GM12878 (cell line): ENCODE measurements around the gene SIGMAR1. TPM values are rescaled to one million over a fixed set of nuclear protein-coding genes. Genes with fewer than 3 reads are reported as not detected.
A peak's percentile ranks its signal among the peaks of the same experiment; 100 is the strongest.

Experiments used
- ATAC-seq: fragments of 200-7000 bp; cut with Tn5 transposase; 3 replicates; pipeline ENCODE4 v1.9.1; 2020; ENCODE audit warnings: mild to moderate bottlenecking, moderate library complexity
- BruUV-seq: library from RNA; stranded (reverse); fragments of 400-500 nt; replicated peaks from 2 replicates; lab custom pipeline; 2021; lab: Mats Ljungman, UMichigan
- CTCF ChIA-PET: fragments of 300-600 bp; sonication (Branson Sonifier 250); formaldehyde crosslinking; extraction: SDS; loops from one replicate; lab custom pipeline; 2021; ENCODE audit warnings: inconsistent platforms; lab: Yijun Ruan, JAX
- POLR2A ChIA-PET: fragments of 350-600 bp; formaldehyde crosslinking; extraction: SDS; loops from one replicate; lab custom pipeline; 2021; ENCODE audit warnings: inconsistent platforms; lab: Charles Lee
- RAD21 ChIA-PET: fragments of 300-600 bp; sonication (Branson Sonifier 250); formaldehyde crosslinking; loops from one replicate; lab custom pipeline; 2023; ENCODE audit warnings: antibody characterized with exemption; ENCODE audit not compliant: unreplicated experiment; lab: Charles Lee
- SMC1A ChIA-PET: fragments of 300-600 bp; sonication (Branson Sonifier 250); formaldehyde crosslinking; loops from one replicate; lab custom pipeline; 2023; ENCODE audit not compliant: unreplicated experiment, uncharacterized antibody; lab: Charles Lee
- DNase-seq: peaks from one replicate; pipeline ENCODE4 v3.0.0-alpha.2; 2011; ENCODE audit warnings: low read depth, low spot score
- FAIRE-seq: peaks from 3 replicates; lab custom pipeline; 2011; peaks lifted over from hg19 to GRCh38; lab: Jason Lieb, UNC
- H2AFZ ChIP-seq: 2 replicates; pipeline ENCODE4 v1.6.0; 2011; ENCODE audit warnings: low read depth, low read length, control low read depth; ENCODE audit not compliant: control insufficient read depth
- H3K27ac ChIP-seq: 2 replicates; pipeline ENCODE4 v1.5.1; 2011; ENCODE audit warnings: control low read depth; ENCODE audit not compliant: control insufficient read depth, insufficient read depth
- H3K27me3 ChIP-seq, 2 experiments: replicated peaks in 1 of 2; 2 replicates each; pipeline versions ENCODE4 v1.6.0 to v1.6.1; 2011; ENCODE audit warnings: low read length in 1 of 2; ENCODE audit not compliant: control insufficient read depth in 2 of 2, insufficient read depth in 2 of 2
- H3K36me3 ChIP-seq, 2 experiments: 2 replicates each; pipeline ENCODE4 v1.5.1; 2011; ENCODE audit warnings: low read length in 1 of 2; ENCODE audit not compliant: control insufficient read depth in 2 of 2, insufficient read depth in 2 of 2
- H3K4me1 ChIP-seq: 2 replicates; pipeline ENCODE4 v1.6.1; 2011; ENCODE audit warnings: mild to moderate bottlenecking, low read length, moderate library complexity, mixed read lengths; ENCODE audit not compliant: control insufficient read depth, insufficient read depth
- H3K4me2 ChIP-seq: 2 replicates; pipeline ENCODE4 v1.6.0; 2011; ENCODE audit warnings: control low read depth; ENCODE audit not compliant: control insufficient read depth, insufficient read depth
- H3K4me3 ChIP-seq: fragments of 200-600 bp; sonication (generic); 2 replicates; pipeline ENCODE4 v1.5.1; 2016
- H3K79me2 ChIP-seq: 2 replicates; pipeline ENCODE4 v1.6.0; 2011; ENCODE audit warnings: low read length; ENCODE audit not compliant: control insufficient read depth, insufficient read depth
- H3K9ac ChIP-seq: 2 replicates; pipeline ENCODE4 v1.8.0; 2011; ENCODE audit warnings: low read length, control low read depth, mixed read lengths; ENCODE audit not compliant: control insufficient read depth, insufficient read depth
- H3K9me3 ChIP-seq: replicated peaks from 3 replicates; pipeline ENCODE4 v1.5.1; 2011; ENCODE audit warnings: mild to moderate bottlenecking, low read length; ENCODE audit not compliant: control insufficient read depth, insufficient read depth
- H4K20me1 ChIP-seq: 2 replicates; pipeline ENCODE4 v1.6.0; 2011; ENCODE audit not compliant: control insufficient read depth, insufficient read depth
- ASH2L ChIP-seq: fragments of 300-600, 200-600 bp; sonication (generic); IDR thresholded peaks from 2 replicates; pipeline ENCODE4 v1.6.1; 2017; ENCODE audit warnings: low read depth, mild to moderate bottlenecking, borderline replicate concordance
- MYC ChIP-seq: IDR thresholded peaks from 2 replicates; pipeline ENCODE4 v1.6.1; 2011; ENCODE audit warnings: mild to moderate bottlenecking, low read length, moderate library complexity, inconsistent platforms; ENCODE audit not compliant: insufficient read depth, insufficient replicate concordance, insufficient read length, severe bottlenecking
- NR2C1 ChIP-seq: fragments of 450-650 bp; IDR thresholded peaks from 2 replicates; pipeline ENCODE4 v1.6.1; 2017; ENCODE audit warnings: antibody characterized with exemption, mild to moderate bottlenecking, moderate library complexity
- PBX3 ChIP-seq: IDR thresholded peaks from 2 replicates; pipeline ENCODE4 v1.6.1; 2011; ENCODE audit warnings: mild to moderate bottlenecking, low read depth, low read length, moderate library complexity; ENCODE audit not compliant: insufficient replicate concordance
- POLR2AphosphoS5 ChIP-seq: IDR thresholded peaks from 2 replicates; pipeline ENCODE4 v1.6.1; 2011; ENCODE audit warnings: mild to moderate bottlenecking, low read length, inconsistent platforms
- SRF ChIP-seq, 2 experiments: IDR thresholded peaks; 2 replicates each; pipeline ENCODE4 v1.6.1; 2011; ENCODE audit warnings: low read depth in 2 of 2, low read length in 2 of 2, mild to moderate bottlenecking in 1 of 2, moderate library complexity in 1 of 2
- WGBS: methylation state at CpG from one replicate; pipeline ENCODE4 v1.1.6; 2016; ENCODE audit warnings: low lambda C conversion rate; ENCODE audit not compliant: insufficient replicate concordance, insufficient coverage; ENCODE audit errors: missing lambda C conversion rate; 5-methylcytosine and 5-hydroxymethylcytosine counted together
- in situ Hi-C: fragments of 300-500 bp; cut with MboI; formaldehyde crosslinking; loops from 9 replicates; pipeline ENCODE4 v1.14.3; 2018; ENCODE audit warnings: mixed read lengths
- intact Hi-C: fragments of 100-400 bp; cut with micrococcal nuclease; formaldehyde crosslinking; loops from one replicate; pipeline ENCODE4 v1.14.2; 2022; ENCODE audit not compliant: unreplicated experiment
- polyA plus RNA-seq, 11 experiments: library from polyadenylated mRNA; depleted of rRNA in 4 of 11; unstranded in 6 of 11; stranded (reverse) in 5 of 11; fragments of >200 nt; fragmentation: Nextera tagmentation in 4 of 11; fragmentation: Illumina TruSeq in 1 of 11; extraction: Ambion mirVana in 4 of 11; extraction: Trizol in 1 of 11; gene quantifications; 1 replicate in 1 of 11; 2 replicates in 10 of 11; pipeline versions ENCODE4 v1.2.1 to v1.2.3, GENCODE V29; 2011 to 2016; ENCODE audit warnings: inconsistent platforms in 2 of 11, missing spikeins in 2 of 11, low read depth in 1 of 11
- total RNA-seq, 4 experiments: library from RNA; depleted of rRNA in 3 of 4; stranded (reverse); fragments of >200 nt in 3 of 4; fragmentation: Illumina TruSeq in 1 of 4; extraction: Trizol in 1 of 4; gene quantifications; 2 replicates each; pipeline versions ENCODE4 v1.2.1 to v1.2.3, GENCODE V29; 2013 to 2021

SIGMAR1 gene
- total and polyA plus RNA-seq, 10 of the 15 experiments (the other 5 are each of a cell fraction or from before 2014, with no cell fraction given): 7.1 to 133 (median 69.5) TPM

- no peak for TF ChIP-seq MYC
- TF ChIP-seq, all 136 proteins: peak for 0
Measured at GRCh38 chr9:34611251-34611810, 26.3 kb downstream of the SIGMAR1 start (continued).

GRCh38 chr9:34610434-34611206 is 27.0 kb downstream of the SIGMAR1 start:
- peaks cover 0 to 2% of the 10 kb centered on the region in 2 experiments; a peak in 1 of 4 replicates for H3K36me3 ChIP-seq
- ChIA-PET CTCF (interaction anchor here (1.0 to 5.6 kb wide), 5 partner anchors 10 to 1579 kb away, joined by 3 to 118 read pairs (median 3); partner anchors contain the start of genes DCTN3 and SIGMAR1), POLR2A (interaction anchor here (2.2 kb wide), 1 partner anchor 10 kb away, joined by 8 read pairs; the partner anchor contains the start of gene DCTN3), RAD21 (interaction anchor here (0.8 to 1.2 kb wide), 2 partner anchors 24 to 36 kb away, joined by 3 to 4 read pairs; partner anchors contain the start of gene GALT), SMC1A (interaction anchor here (0.6 to 2.4 kb wide), 3 partner anchors 10 to 537 kb away, joined by 3 to 13 read pairs (median 4); partner anchors contain the start of gene DCTN3)
- H3K4me2 ChIP-seq: peak overlapping the region; percentile 86
- ATAC-seq (no peak), FAIRE-seq (no peak), DNase-seq (no peak)
- BruUV-seq: no TSS peak
- no peak overlapping the region for H2AFZ ChIP-seq
- 97% methylated on average over 19 of the region's 20 CpGs for WGBS
- H3K9me3 ChIP-seq: no peaks in the 10 kb centered on the region; the same call in 2 of the 3 replicates
- no peaks in the 10 kb centered on the region for H4K20me1 ChIP-seq
- peak overlapping the region; percentile 81; the same call in 1 of the 2 replicates for H3K4me3 ChIP-seq
- H3K27ac ChIP-seq: no peak overlapping the region
- no peaks in the 10 kb centered on the region for H3K27me3 ChIP-seq
- no peak overlapping the region for H3K9ac ChIP-seq
- intact Hi-C loops: no loop called here
- H3K79me2 ChIP-seq: peaks cover 6% of the 10 kb centered on the region
- peaks cover 6% of the 10 kb centered on the region; the same call in 1 of the 2 replicates for H3K4me1 ChIP-seq
- TF ChIP-seq PBX3 (no peak), SRF (IDR thresholded peaks at IDR 0.05; ENCODE audit: low read depth in 2 of 2, low read length in 2 of 2) (peak in 1 of 2 experiments; percentile 76; a peak in 2 of 4 replicates), NR2C1 (no peak), ASH2L (no peak), POLR2AphosphoS5 (peak; percentile 36; the same call in 1 of the 2 replicates)
- in situ Hi-C loops: no loop called here
